Heart left ventricle (tissue), 13 donors: ENCODE results near the gene E4F1.

Source experiments
- CTCF ChIP-seq, 12 donors: fragments of 200-600 bp; sonication (generic) in 4 of 12; IDR thresholded peaks; one replicate each; pipeline versions ENCODE4 v1.5.0 to v1.8.0; 2018 to 2022; ENCODE audit warnings: antibody characterized with exemption in 12 of 12, mild to moderate bottlenecking in 5 of 12
- POLR2A ChIP-seq, 2 donors: fragments of 450-650 bp; IDR thresholded peaks; one replicate each; pipeline ENCODE4 v1.6.1; 2017; ENCODE audit warnings: antibody characterized with exemption in 2 of 2, mild to moderate bottlenecking in 2 of 2, moderate library complexity in 2 of 2
- donor health status: ischemic (EF 13 %, LVEDD 7.1; RV severe dilation, severe dysfunction).
- donor health status: DM: no; HTN: yes; CAD: no.
- donor health status: DM: no; HTN: no; CAD: no.
- donor health status: ischemic (EF 25% LVEDD 6.9; RV normal size, moderate dysfunction).
- donor health status: ischemic (EF 25% LVEDD 5.7; RV mildly dilated, moderate dysfunction).
- donor health status: ischemic (EF 35%, LVEDD 5.7; RV mildly dilated, moderate dysfunction).
- donor health status: nonischemic (EF 11% LVEDD 7.7; RV severe dilation, severe dysfunction).
- donor health status: DM: yes; HTN: yes; CAD: no.
- donor health status: PGD.
- donor health status: ischemic (EF 29% LVEDD 5.4; RV normal size, mild dysfunction).
- donor health status: nonischemic (EF 23%, LVEDD 6.1; RV moderate dilation, normal function).

GRCh38 chr16:2214719-2214968 lies 8.7 kb upstream of the E4F1 start, which contains the start of gene PGP:
- TF ChIP-seq CTCF (IDR thresholded peaks at IDR 0.05) (no peak), POLR2A (IDR thresholded peaks at IDR 0.05) (no peak)
